NOMO-1 (cell line): ENCODE results near the gene JAZF1.

Experiments used
- DNase-seq, 2 experiments: peaks; one replicate each; lab custom pipeline; 2025; ENCODE audit not compliant: unreplicated experiment in 2 of 2; lab: John Stamatoyannopoulos, UW

The JAZF1 gene

GRCh38 chr7:27955011-27955410 lies 225.6 kb downstream of the JAZF1 start:
- DNase-seq = no peak

- DNase-seq = no peak
Observed at GRCh38 chr7:27953777-27954176, 226.8 kb downstream of the JAZF1 start.

GRCh38 chr7:27953361-27953760 lies 227.2 kb downstream of the JAZF1 start:
- no peak for DNase-seq

GRCh38 chr7:27952456-27953285 lies 227.9 kb downstream of the JAZF1 start:
- DNase-seq = no peak

GRCh38 chr7:27950123-27950522 lies 230.5 kb downstream of the JAZF1 start:
- DNase-seq = no peak

GRCh38 chr7:27948861-27949260 lies 231.7 kb downstream of the JAZF1 start:
- no peak for DNase-seq

- no peak for DNase-seq
Observed at GRCh38 chr7:27947586-27948278, 232.9 kb downstream of the JAZF1 start.

GRCh38 chr7:27946351-27946750 lies 234.2 kb downstream of the JAZF1 start:
- DNase-seq = no peak

- DNase-seq = no peak
Observed at GRCh38 chr7:27945058-27945795, 235.4 kb downstream of the JAZF1 start.

- no peak for DNase-seq
Observed at GRCh38 chr7:27944643-27945042, 236.0 kb downstream of the JAZF1 start.

- no peak for DNase-seq
Observed at GRCh38 chr7:27943241-27943640, 237.4 kb downstream of the JAZF1 start.

GRCh38 chr7:27942711-27943110 lies 237.9 kb downstream of the JAZF1 start:
- no peak for DNase-seq

- no peak for DNase-seq
Observed at GRCh38 chr7:27941522-27941921, 239.1 kb downstream of the JAZF1 start.

GRCh38 chr7:27940341-27940740 lies 240.3 kb downstream of the JAZF1 start:
- DNase-seq = no peak

GRCh38 chr7:27939893-27940292 lies 240.7 kb downstream of the JAZF1 start:
- no peak for DNase-seq

GRCh38 chr7:27936768-27937102 lies 243.9 kb downstream of the JAZF1 start:
- no peak for DNase-seq

GRCh38 chr7:27936047-27936767 lies 244.4 kb downstream of the JAZF1 start:
- no peak for DNase-seq

GRCh38 chr7:27933671-27934565 lies 246.7 kb downstream of the JAZF1 start:
- peak in 1 of 2 experiments; percentile 7 for DNase-seq

- DNase-seq = no peak
Observed at GRCh38 chr7:27930910-27931476, 249.6 kb downstream of the JAZF1 start.

GRCh38 chr7:27929127-27929526 lies 251.5 kb downstream of the JAZF1 start:
- DNase-seq = no peak
